Activated CD4-positive, alpha-beta T cell treated with anti-CD3 and anti-CD28 coated beads, Interleukin-2, amount 50 U/mL, for 16 hours (primary cell): ENCODE measurements around the gene ABHD15.

ENCODE experiments used
- DNase-seq: peaks from one replicate; pipeline ENCODE4 v3.0.0-alpha.2; 2020

The ABHD15 gene

GRCh38 chr17:29594519-29595090 is 27.8 kb upstream of the ABHD15 start:
- DNase-seq = no peak

- no peak for DNase-seq
Observed at GRCh38 chr17:29593591-29594518, 27.0 kb upstream of the ABHD15 start.

- peak; percentile 63 for DNase-seq
Observed at GRCh38 chr17:29592850-29593551, 26.2 kb upstream of the ABHD15 start, which contains the start of gene ANKRD13B. ANKRD13B (plus strand) TSS chr17:29593132; CDS start chr17:29593622, 490 bp downstream.

GRCh38 chr17:29591737-29592608 is 25.1 kb upstream of the ABHD15 start:
- DNase-seq = peak; percentile 89

- peak; percentile 35 for DNase-seq
Observed at GRCh38 chr17:29591146-29591736, 24.4 kb upstream of the ABHD15 start.

- DNase-seq = peak; percentile 21
Observed at GRCh38 chr17:29590411-29591145, 23.7 kb upstream of the ABHD15 start.

GRCh38 chr17:29589524-29590410 is 22.9 kb upstream of the ABHD15 start, which contains the start of gene GIT1:
GIT1 (minus strand) TSS chr17:29589648; CDS start chr17:29589378, 270 bp downstream.
- DNase-seq = peak; percentile 85

GRCh38 chr17:29588562-29589411 is 21.9 kb upstream of the ABHD15 start:
- peak; percentile 51 for DNase-seq

GRCh38 chr17:29588017-29588561 is 21.3 kb upstream of the ABHD15 start:
- no peak for DNase-seq

GRCh38 chr17:29587591-29587990 is 20.8 kb upstream of the ABHD15 start:
- DNase-seq = no peak

GRCh38 chr17:29586676-29587469 is 20.0 kb upstream of the ABHD15 start:
- no peak for DNase-seq

GRCh38 chr17:29585080-29585751 is 18.4 kb upstream of the ABHD15 start:
- DNase-seq = peak; percentile 34

GRCh38 chr17:29584452-29585079 is 17.7 kb upstream of the ABHD15 start:
- no peak for DNase-seq

GRCh38 chr17:29583324-29584248 is 16.7 kb upstream of the ABHD15 start:
- DNase-seq = no peak

GRCh38 chr17:29582772-29583171 is 15.9 kb upstream of the ABHD15 start:
- no peak for DNase-seq
